HG02885 (cell line): Measurements from ENCODE around the gene DHRS3.

Experiments used
- ATAC-seq: cut with Tn5 transposase; IDR thresholded peaks from one replicate; pipeline ENCODE4 v1.9.1; 2021; ENCODE audit warnings: mild to moderate bottlenecking; ENCODE audit not compliant: unreplicated experiment, poor library complexity

DHRS3 gene

GRCh38 chr1:12618965-12619791, 1.2 kb upstream of the DHRS3 start:
- no peak for ATAC-seq

GRCh38 chr1:12618661-12618964, 603 bp upstream of the DHRS3 start:
- ATAC-seq: no peak

- no peak for ATAC-seq
These were observed 504 bp downstream of the DHRS3 start for GRCh38 chr1:12617511-12617900.

- ATAC-seq: no peak
These were observed 1.2 kb downstream of the DHRS3 start for GRCh38 chr1:12616709-12617373.

GRCh38 chr1:12615865-12616708, 1.9 kb downstream of the DHRS3 start:
- no peak for ATAC-seq

- ATAC-seq: no peak
These were observed 2.7 kb downstream of the DHRS3 start for GRCh38 chr1:12615159-12615864.

- no peak for ATAC-seq
These were observed 3.4 kb downstream of the DHRS3 start for GRCh38 chr1:12614402-12615158.

- ATAC-seq: no peak
These were observed 4.8 kb downstream of the DHRS3 start for GRCh38 chr1:12613180-12613579.

GRCh38 chr1:12610941-12611340, 7.1 kb downstream of the DHRS3 start:
- ATAC-seq: no peak

GRCh38 chr1:12610305-12610935, 7.6 kb downstream of the DHRS3 start:
- no peak for ATAC-seq

GRCh38 chr1:12609469-12610003, 8.5 kb downstream of the DHRS3 start:
- ATAC-seq: no peak

GRCh38 chr1:12608311-12608957, 9.6 kb downstream of the DHRS3 start:
- no peak for ATAC-seq

GRCh38 chr1:12607263-12607662, 10.7 kb downstream of the DHRS3 start:
- no peak for ATAC-seq

GRCh38 chr1:12604986-12605385, 13.0 kb downstream of the DHRS3 start:
- ATAC-seq: no peak

GRCh38 chr1:12604114-12604874, 13.7 kb downstream of the DHRS3 start:
- no peak for ATAC-seq

- ATAC-seq: no peak
These were observed 14.8 kb downstream of the DHRS3 start for GRCh38 chr1:12603224-12603623.

GRCh38 chr1:12602659-12603024, 15.4 kb downstream of the DHRS3 start:
- ATAC-seq: no peak
